Activated CD4-positive, alpha-beta memory T cell treated with anti-CD3 and anti-CD28 coated beads for 36 hours (primary cell): Measurements from ENCODE around the gene CDH23. TPM values are rescaled to one million over a fixed set of nuclear protein-coding genes. Genes with fewer than 3 reads are reported as not detected.

Experiments
- CTCF ChIA-PET: fragments of 350-600 bp; sonication (Branson Sonifier 250); formaldehyde crosslinking; loops from one replicate; lab custom pipeline; 2021; ENCODE audit warnings: antibody characterized with exemption, inconsistent platforms; lab: Charles Lee
- POLR2A ChIA-PET: fragments of 350-600 bp; sonication (Branson Sonifier 250); formaldehyde crosslinking; loops from one replicate; lab custom pipeline; 2021; ENCODE audit warnings: antibody characterized with exemption; lab: Charles Lee
- DNase-seq: peaks from one replicate; pipeline ENCODE4 v3.0.0-alpha.2; 2020
- H3K27ac Mint-ChIP-seq: one replicate; pipeline ENCODE4 v1.8.0; 2021; ENCODE audit warnings: mixed read lengths
- H3K27me3 Mint-ChIP-seq: one replicate; pipeline ENCODE4 v1.8.0; 2021; ENCODE audit warnings: mixed read lengths
- H3K36me3 Mint-ChIP-seq: one replicate; pipeline ENCODE4 v1.8.0; 2021; ENCODE audit warnings: mixed read lengths
- H3K4me1 Mint-ChIP-seq: one replicate; pipeline ENCODE4 v1.8.0; 2021; ENCODE audit warnings: low read depth, mixed read lengths
- H3K4me3 Mint-ChIP-seq: one replicate; pipeline ENCODE4 v1.8.0; 2021; ENCODE audit warnings: mild to moderate bottlenecking, mixed read lengths
- H3K9me3 Mint-ChIP-seq: one replicate; pipeline ENCODE4 v1.8.0; 2021; ENCODE audit warnings: mixed read lengths
- intact Hi-C: fragments of 100-400 bp; cut with micrococcal nuclease; formaldehyde crosslinking; loops from one replicate; pipeline ENCODE4 v1.15.1; 2023
- total RNA-seq, 2 experiments: library from RNA; stranded (reverse); gene quantifications; one replicate each; pipeline ENCODE4 v1.2.3, GENCODE V29; 2021

CDH23 gene
- total RNA-seq, 2 experiments from 2014 or later: 2.6 TPM

GRCh38 chr10:71671994-71672946 is 275.6 kb downstream of the CDH23 start:
- H3K36me3 Mint-ChIP-seq: no peaks in the 10 kb centered on the region

DNA sequence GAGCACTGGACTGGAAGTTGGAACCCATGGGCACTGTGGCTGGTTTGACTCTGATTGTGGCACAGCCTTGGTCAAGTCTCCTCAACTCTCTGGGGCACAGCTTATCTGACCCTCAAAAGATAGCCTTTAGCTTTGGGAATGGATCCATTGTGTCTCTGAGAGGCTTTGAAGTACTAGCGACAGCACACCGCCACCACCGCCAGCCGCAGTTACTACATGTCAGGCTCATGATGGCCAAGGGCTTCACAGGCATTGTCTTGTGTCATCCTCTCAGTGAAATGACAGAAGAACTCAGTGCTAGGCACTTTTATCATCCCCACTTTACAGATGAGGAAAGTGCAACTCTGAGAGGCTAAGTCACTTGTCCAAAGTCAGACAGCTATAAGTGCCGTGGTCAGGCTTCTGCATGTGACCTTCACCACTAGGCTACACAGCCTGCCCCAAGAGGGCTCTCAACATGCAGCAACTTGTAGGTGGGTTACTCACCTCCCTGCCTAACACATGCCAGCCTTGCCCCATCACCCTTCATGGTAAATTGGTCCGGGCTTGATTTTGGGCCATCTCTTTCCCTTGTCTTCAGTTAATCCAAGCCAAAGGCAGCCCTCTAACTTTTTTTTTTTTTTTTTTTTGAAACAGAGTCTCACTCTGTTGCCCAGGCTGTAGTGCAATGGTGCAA is 278.7 kb downstream of the CDH23 start:
- CTCF ChIA-PET: no interaction called here
- Mint-ChIP-seq H3K9me3 (no peaks in the 10 kb centered on the region), H3K4me3 (no peak overlapping the region), H3K4me1 (no peaks in the 10 kb centered on the region), H3K36me3 (no peaks in the 10 kb centered on the region), H3K27ac (no peak overlapping the region), H3K27me3 (no peaks in the 10 kb centered on the region)
- no peak for DNase-seq
- POLR2A ChIA-PET: no interaction called here
- intact Hi-C loops: no loop called here

More at GRCh38 chr10:71671994-71672946, 275.6 kb downstream of the CDH23 start:
- Mint-ChIP-seq H3K4me3 (no peak overlapping the region), H3K27me3 (no peaks in the 10 kb centered on the region), H3K4me1 (peaks cover 5% of the 10 kb centered on the region), H3K27ac (no peak overlapping the region), H3K9me3 (no peaks in the 10 kb centered on the region)
- intact Hi-C loops: no loop called here
- ChIA-PET CTCF (no interaction called here), POLR2A (no interaction called here)
- DNase-seq: no peak

DNA sequence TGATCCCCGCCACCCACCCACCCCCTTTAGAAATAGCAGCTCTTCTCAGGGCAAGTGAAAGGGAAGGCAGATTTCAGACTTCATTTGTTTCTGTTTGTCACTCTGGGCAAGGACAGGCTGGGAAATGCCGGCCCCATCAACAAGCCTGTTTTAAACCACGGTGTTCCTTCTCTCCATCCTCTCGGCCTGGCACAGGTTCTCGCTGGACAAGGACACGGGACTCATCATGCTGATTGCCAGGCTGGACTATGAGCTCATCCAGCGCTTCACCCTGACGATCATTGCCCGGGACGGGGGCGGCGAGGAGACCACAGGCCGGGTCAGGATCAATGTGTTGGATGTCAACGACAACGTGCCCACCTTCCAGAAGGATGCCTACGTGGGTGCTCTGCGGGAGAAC is 280.5 kb downstream of the CDH23 start:
- Mint-ChIP-seq H3K4me1 (no peaks in the 10 kb centered on the region), H3K27ac (no peak overlapping the region), H3K9me3 (no peaks in the 10 kb centered on the region), H3K4me3 (no peak overlapping the region), H3K27me3 (no peaks in the 10 kb centered on the region), H3K36me3 (no peaks in the 10 kb centered on the region)
- ChIA-PET POLR2A (no interaction called here), CTCF (interaction anchor here (1.0 kb wide), 1 partner anchor 19 kb away, joined by 4 read pairs; no protein-coding TSS in a partner anchor)
- intact Hi-C loops: no loop called here
- no peak for DNase-seq

- Mint-ChIP-seq H3K27ac (no peak overlapping the region), H3K4me3 (no peak overlapping the region), H3K4me1 (no peaks in the 10 kb centered on the region), H3K27me3 (no peaks in the 10 kb centered on the region), H3K36me3 (no peaks in the 10 kb centered on the region), H3K9me3 (no peaks in the 10 kb centered on the region)
- POLR2A ChIA-PET: no interaction called here
- no peak for DNase-seq
- CTCF ChIA-PET: interaction anchor here (1.0 to 2.2 kb wide), 2 partner anchors 18 to 30 kb away, joined by 3 to 9 read pairs; no protein-coding TSS in a partner anchor
- intact Hi-C loops: no loop called here
Measured at GRCh38 chr10:71678057-71678805, 281.5 kb downstream of the CDH23 start.

DNA sequence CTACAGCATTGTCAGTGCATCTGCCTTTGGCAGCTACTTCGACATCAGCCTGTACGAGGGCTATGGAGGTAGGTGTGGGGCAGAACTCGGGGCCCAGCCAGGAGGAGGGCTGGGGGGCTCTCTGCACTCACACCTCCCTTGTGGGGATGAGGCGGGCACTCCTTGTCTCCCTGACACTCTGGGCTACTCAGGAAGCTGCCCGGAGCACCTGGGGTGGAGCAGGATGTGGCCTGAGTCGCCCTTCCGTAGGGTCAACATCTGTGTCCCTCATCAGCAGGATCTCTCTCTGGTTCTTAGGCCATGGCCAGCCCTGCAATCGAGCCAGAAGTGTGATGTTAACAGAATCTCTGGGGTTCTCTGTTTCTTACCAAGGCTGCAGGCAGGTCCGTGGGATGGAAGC is 282.7 kb downstream of the CDH23 start:
- Mint-ChIP-seq H3K36me3 (no peaks in the 10 kb centered on the region), H3K4me1 (no peaks in the 10 kb centered on the region), H3K27ac (no peak overlapping the region), H3K9me3 (no peaks in the 10 kb centered on the region), H3K27me3 (no peaks in the 10 kb centered on the region), H3K4me3 (no peak overlapping the region)
- ChIA-PET POLR2A (interaction anchor here (0.8 kb wide), 1 partner anchor 180 kb away, joined by 3 read pairs; no protein-coding TSS in a partner anchor), CTCF (interaction anchor here (2.2 kb wide), 1 partner anchor 17 kb away, joined by 9 read pairs; no protein-coding TSS in a partner anchor)
- DNase-seq: no peak
- intact Hi-C loops: no loop called here

- POLR2A ChIA-PET: no interaction called here
- no peaks in the 10 kb centered on the region for H3K4me1 Mint-ChIP-seq
Measured at GRCh38 chr10:71681977-71682376, 285.3 kb downstream of the CDH23 start.

GRCh38 chr10:71683301-71683700 is 286.6 kb downstream of the CDH23 start:
- POLR2A ChIA-PET: no interaction called here

More at GRCh38 chr10:71681977-71682376, 285.3 kb downstream of the CDH23 start:
- Mint-ChIP-seq H3K27me3 (no peaks in the 10 kb centered on the region), H3K9me3 (no peaks in the 10 kb centered on the region), H3K36me3 (no peaks in the 10 kb centered on the region), H3K27ac (no peak overlapping the region), H3K4me3 (no peak overlapping the region)
- DNase-seq: no peak
- intact Hi-C loops: no loop called here
- CTCF ChIA-PET: interaction anchor here (1.1 kb wide), 1 partner anchor 15 kb away, joined by 4 read pairs; no protein-coding TSS in a partner anchor

DNA sequence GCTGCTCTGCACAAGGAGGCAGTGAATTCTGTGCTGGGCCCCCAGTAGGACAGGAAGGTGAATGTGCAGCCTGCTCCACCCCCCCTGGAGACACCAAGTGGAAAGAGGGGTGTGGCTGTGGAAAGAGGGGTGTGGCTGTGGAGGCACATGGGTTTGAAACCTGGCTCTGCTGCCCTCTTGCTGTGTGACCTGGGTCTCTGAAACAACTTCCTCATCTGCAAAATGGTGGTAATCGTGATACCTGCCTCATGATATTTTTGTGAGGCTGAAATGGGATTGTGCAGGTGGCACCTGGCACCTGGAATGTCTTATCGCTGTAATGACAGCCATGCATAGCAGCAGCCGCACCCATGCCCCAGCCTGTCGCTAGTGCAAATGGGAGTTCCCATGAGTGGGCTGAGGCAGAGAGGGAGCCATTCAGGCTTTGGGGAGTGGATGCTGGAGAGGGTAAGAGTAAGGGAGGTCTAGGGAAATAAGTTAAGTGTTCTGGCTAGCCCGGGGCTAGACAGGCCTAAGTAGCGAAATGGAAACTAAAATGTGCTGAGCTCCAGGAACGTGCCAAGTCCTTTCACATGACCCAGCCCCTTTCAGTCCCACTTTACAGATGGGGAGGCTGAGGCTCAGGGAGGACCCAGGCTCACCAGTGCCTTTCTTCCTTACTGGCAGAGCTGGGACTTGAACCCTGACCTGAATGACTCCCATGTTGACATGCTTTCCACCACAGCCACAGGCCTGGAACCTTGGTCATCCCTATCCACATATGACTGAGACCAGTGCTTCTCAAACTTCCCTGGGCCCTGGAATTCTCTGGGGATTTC is 287.8 kb downstream of the CDH23 start:
- Mint-ChIP-seq H3K27me3 (no peaks in the 10 kb centered on the region), H3K4me3 (no peak overlapping the region), H3K27ac (no peak overlapping the region), H3K4me1 (no peaks in the 10 kb centered on the region), H3K9me3 (peaks cover 6% of the 10 kb centered on the region), H3K36me3 (peaks cover 3% of the 10 kb centered on the region)
- CTCF ChIA-PET: no interaction called here
- POLR2A ChIA-PET: no interaction called here
- peak; percentile 42 for DNase-seq
- intact Hi-C loops: no loop called here

More at GRCh38 chr10:71683301-71683700, 286.6 kb downstream of the CDH23 start:
- no peak for DNase-seq
- H3K4me3 Mint-ChIP-seq: no peak overlapping the region
- peaks cover 3% of the 10 kb centered on the region for H3K36me3 Mint-ChIP-seq
- intact Hi-C loops: no loop called here
- H3K4me1 Mint-ChIP-seq: no peaks in the 10 kb centered on the region
- no peaks in the 10 kb centered on the region for H3K27me3 Mint-ChIP-seq
- H3K27ac Mint-ChIP-seq: no peak overlapping the region
- H3K9me3 Mint-ChIP-seq: peaks cover 5% of the 10 kb centered on the region
- CTCF ChIA-PET: no interaction called here

DNA sequence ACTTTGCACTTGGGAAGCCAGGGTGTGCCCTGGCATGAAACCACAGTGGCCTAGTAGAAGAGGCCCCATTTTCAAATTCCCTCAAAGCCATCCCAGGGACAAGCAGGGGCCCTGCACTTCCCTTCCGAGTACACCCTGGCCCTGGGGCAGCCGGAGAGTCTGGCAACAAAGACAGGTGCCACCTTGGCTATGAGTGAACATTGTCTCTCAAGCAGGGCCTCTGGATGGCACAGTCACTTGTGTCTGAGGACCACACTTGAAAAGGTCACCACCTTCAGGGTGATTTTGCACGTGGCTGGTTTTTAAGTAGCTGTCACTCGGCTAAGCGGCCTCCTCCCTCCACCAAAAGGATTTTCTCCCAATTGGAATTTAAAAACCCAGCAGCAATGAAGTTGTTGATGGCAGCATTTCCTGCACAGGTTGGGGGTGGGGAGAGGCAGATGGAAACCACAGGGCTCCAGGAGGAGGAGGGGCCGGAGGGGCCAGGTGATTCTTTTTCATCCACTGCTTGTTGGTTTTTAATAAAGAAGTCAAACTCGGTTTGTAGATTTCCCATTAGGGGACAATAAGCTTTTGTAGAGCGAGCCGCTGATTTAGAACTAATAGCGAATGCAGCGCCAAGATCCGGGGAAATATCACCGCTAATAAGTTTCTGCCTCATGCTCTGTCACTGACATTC is 289.0 kb downstream of the CDH23 start:
- POLR2A ChIA-PET: no interaction called here
- Mint-ChIP-seq H3K36me3 (peaks cover 3% of the 10 kb centered on the region), H3K9me3 (peaks cover 6% of the 10 kb centered on the region), H3K4me1 (no peaks in the 10 kb centered on the region), H3K27me3 (no peaks in the 10 kb centered on the region), H3K27ac (no peak overlapping the region), H3K4me3 (no peak overlapping the region)
- DNase-seq: no peak
- CTCF ChIA-PET: interaction anchor here (1.3 kb wide), 1 partner anchor 22 kb away, joined by 3 read pairs; no protein-coding TSS in a partner anchor
- intact Hi-C loops: no loop called here

- no peak for DNase-seq
- Mint-ChIP-seq H3K9me3 (peaks cover 6% of the 10 kb centered on the region), H3K27ac (no peak overlapping the region), H3K27me3 (no peaks in the 10 kb centered on the region), H3K4me3 (no peak overlapping the region), H3K36me3 (peaks cover 3% of the 10 kb centered on the region), H3K4me1 (no peaks in the 10 kb centered on the region)
- ChIA-PET POLR2A (no interaction called here), CTCF (interaction anchor here (1.3 to 1.7 kb wide), 3 partner anchors 10 to 21 kb away, joined by 5 read pairs; no protein-coding TSS in a partner anchor)
- intact Hi-C loops: no loop called here
Measured at GRCh38 chr10:71687077-71687476, 290.4 kb downstream of the CDH23 start.
